ENCODE data around the gene GRIN1.

The GRIN1 gene

DNA sequence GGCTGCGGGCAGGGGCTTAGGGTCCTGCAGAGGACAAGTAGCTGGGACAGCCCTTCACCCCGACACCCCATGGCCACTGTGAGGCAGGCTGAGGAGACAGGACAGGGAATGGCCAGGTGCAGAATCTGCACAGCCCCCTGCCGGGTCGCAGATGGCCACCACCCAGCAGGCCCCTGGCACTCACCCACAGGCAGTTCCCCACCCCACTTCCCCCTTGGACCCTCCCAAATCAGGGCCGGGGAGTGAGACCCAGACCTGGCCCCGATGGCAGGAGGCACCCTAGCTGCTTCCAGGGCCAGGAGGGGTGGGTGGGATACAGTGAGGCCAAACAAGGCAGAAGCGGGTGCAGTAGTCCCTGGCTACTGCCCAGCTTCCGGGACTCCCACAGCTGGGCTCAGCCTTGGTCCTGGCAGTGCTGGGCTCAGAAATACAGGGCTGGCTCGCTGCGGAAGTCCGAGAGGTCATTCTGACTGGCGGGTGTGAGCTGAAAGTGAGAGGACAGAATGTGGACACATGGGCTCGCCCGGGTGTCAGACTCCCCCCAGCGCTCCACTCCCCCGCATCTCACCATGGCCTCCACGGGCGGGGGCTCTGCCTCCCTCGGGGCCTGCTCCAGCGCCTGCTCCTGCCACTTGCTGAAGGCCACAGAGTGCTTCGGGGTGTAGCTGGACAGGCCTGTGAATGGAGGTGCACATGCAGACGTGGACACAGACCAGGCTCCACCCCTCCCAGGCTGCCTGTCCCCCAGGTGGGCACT lies 52.9 kb downstream of the GRIN1 start:
- POLR2A ChIA-PET: no interaction called here
- Histone ChIP-seq H3K27ac (ENCODE audit: insufficient read depth in 1 of 2, low read depth in 1 of 2, low read length in 2 of 2, poor library complexity in 1 of 2, severe bottlenecking in 2 of 2) (no peak overlapping the region), H3K36me3 (ENCODE audit: control insufficient read depth in 4 of 4, insufficient read depth in 4 of 4, low read length in 3 of 4) (peaks cover 4 to 38% (median 15%) of the 10 kb centered on the region in 4 experiments), H3K4me3 (ENCODE audit: control insufficient read depth in 1 of 7, extremely low read depth in 1 of 7, insufficient read depth in 4 of 7, low read depth in 2 of 7, low read length in 6 of 7) (no peak overlapping the region), H3K4me1 (ENCODE audit: control extremely low read depth in 1 of 4, control insufficient read depth in 4 of 4, insufficient read depth in 4 of 4, low read length in 3 of 4) (peaks cover 3 to 32% (median 30%) of the 10 kb centered on the region in 4 experiments), H3K27me3 (replicated peaks in 2 of 5; ENCODE audit: control insufficient read depth in 4 of 5, insufficient read depth in 5 of 5, low read length in 4 of 5) (no peaks in the 10 kb centered on the region), H3K9me3 (ENCODE audit: control extremely low read depth in 1 of 5, control insufficient read depth in 4 of 5, insufficient read depth in 2 of 5, low read depth in 1 of 5, low read length in 4 of 5) (no peaks in the 10 kb centered on the region)
- 98% methylated on average over 13 of the region's 22 CpGs for WGBS (ENCODE audit: insufficient coverage)
- no peak for DNase-seq
- CTCF ChIA-PET: interaction anchor here (1.0 to 6.1 kb wide), 5 partner anchors 12 to 45 kb away, joined by 3 to 33 read pairs (median 5); partner anchors contain the start of gene RNF224

DNA sequence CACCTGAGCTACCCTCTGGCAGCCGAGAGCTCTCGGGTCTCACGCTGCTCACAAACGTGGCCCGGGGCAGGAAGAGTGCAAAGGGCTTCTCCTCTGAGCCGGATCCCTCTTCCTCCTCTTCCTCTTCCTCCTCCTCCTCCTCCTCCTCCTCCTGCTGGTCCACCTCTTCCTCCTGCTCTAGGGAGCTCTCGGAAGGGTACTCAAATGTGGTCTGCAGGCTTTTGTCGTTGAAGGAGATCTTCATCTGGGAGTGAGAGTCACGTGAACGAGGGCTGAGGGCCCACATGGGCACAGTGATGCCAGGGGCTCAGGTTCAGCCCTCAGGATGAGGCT lies 53.5 kb downstream of the GRIN1 start:
- POLR2A ChIA-PET: interaction anchor here (0.6 kb wide), 1 partner anchor 357 kb away, joined by 7 read pairs; no protein-coding TSS in a partner anchor
- WGBS (ENCODE audit: insufficient coverage): 98% methylated on average over 10 of the region's 10 CpGs

GRCh38 chr9:137192859-137193258 lies 53.9 kb downstream of the GRIN1 start:
- Histone ChIP-seq H3K4me3 (ENCODE audit: control insufficient read depth in 1 of 7, extremely low read depth in 1 of 7, insufficient read depth in 4 of 7, low read depth in 2 of 7, low read length in 6 of 7) (no peak overlapping the region), H3K36me3 (ENCODE audit: control insufficient read depth in 4 of 4, insufficient read depth in 4 of 4, low read length in 3 of 4) (peaks cover 0 to 35% (median 14%) of the 10 kb centered on the region in 4 experiments), H3K27me3 (replicated peaks in 2 of 5; ENCODE audit: control insufficient read depth in 4 of 5, insufficient read depth in 5 of 5, low read length in 4 of 5) (no peaks in the 10 kb centered on the region), H3K4me1 (ENCODE audit: control extremely low read depth in 1 of 4, control insufficient read depth in 4 of 4, insufficient read depth in 4 of 4, low read length in 3 of 4) (peaks cover 3 to 25% (median 21%) of the 10 kb centered on the region in 4 experiments), H3K9me3 (ENCODE audit: control extremely low read depth in 1 of 5, control insufficient read depth in 4 of 5, insufficient read depth in 2 of 5, low read depth in 1 of 5, low read length in 4 of 5) (no peaks in the 10 kb centered on the region), H3K27ac (ENCODE audit: insufficient read depth in 1 of 2, low read depth in 1 of 2, low read length in 2 of 2, poor library complexity in 1 of 2, severe bottlenecking in 2 of 2) (no peak overlapping the region)
- DNase-seq: no peak
- WGBS (ENCODE audit: insufficient coverage): 100% methylated on average over 1 of the region's 2 CpGs
- CTCF ChIA-PET: interaction anchor here (1.3 to 2.5 kb wide), 3 partner anchors 11 to 34 kb away, joined by 3 to 12 read pairs (median 5); partner anchors contain the start of gene RNF224
- POLR2A ChIA-PET: interaction anchor here (0.6 kb wide), 1 partner anchor 358 kb away, joined by 7 read pairs; no protein-coding TSS in a partner anchor

More for the DNA sequence above, 53.5 kb downstream of the GRIN1 start:
- CTCF ChIA-PET: interaction anchor here (1.3 to 2.5 kb wide), 3 partner anchors 12 to 34 kb away, joined by 3 to 12 read pairs (median 5); partner anchors contain the start of gene RNF224
- peaks cover 0 to 35% (median 14%) of the 10 kb centered on the region in 4 experiments for H3K36me3 ChIP-seq (ENCODE audit: control insufficient read depth in 4 of 4, insufficient read depth in 4 of 4, low read length in 3 of 4)
- DNase-seq: no peak
- H3K9me3 ChIP-seq (ENCODE audit: control extremely low read depth in 1 of 5, control insufficient read depth in 4 of 5, insufficient read depth in 2 of 5, low read depth in 1 of 5, low read length in 4 of 5): no peaks in the 10 kb centered on the region
- H3K27me3 ChIP-seq (replicated peaks in 2 of 5; ENCODE audit: control insufficient read depth in 4 of 5, insufficient read depth in 5 of 5, low read length in 4 of 5): no peaks in the 10 kb centered on the region
- H3K4me3 ChIP-seq (ENCODE audit: control insufficient read depth in 1 of 7, extremely low read depth in 1 of 7, insufficient read depth in 4 of 7, low read depth in 2 of 7, low read length in 6 of 7): no peak overlapping the region
- no peak overlapping the region for H3K27ac ChIP-seq (ENCODE audit: insufficient read depth in 1 of 2, low read depth in 1 of 2, low read length in 2 of 2, poor library complexity in 1 of 2, severe bottlenecking in 2 of 2)
- H3K4me1 ChIP-seq (ENCODE audit: control extremely low read depth in 1 of 4, control insufficient read depth in 4 of 4, insufficient read depth in 4 of 4, low read length in 3 of 4): peaks cover 3 to 27% (median 25%) of the 10 kb centered on the region in 4 experiments

DNA sequence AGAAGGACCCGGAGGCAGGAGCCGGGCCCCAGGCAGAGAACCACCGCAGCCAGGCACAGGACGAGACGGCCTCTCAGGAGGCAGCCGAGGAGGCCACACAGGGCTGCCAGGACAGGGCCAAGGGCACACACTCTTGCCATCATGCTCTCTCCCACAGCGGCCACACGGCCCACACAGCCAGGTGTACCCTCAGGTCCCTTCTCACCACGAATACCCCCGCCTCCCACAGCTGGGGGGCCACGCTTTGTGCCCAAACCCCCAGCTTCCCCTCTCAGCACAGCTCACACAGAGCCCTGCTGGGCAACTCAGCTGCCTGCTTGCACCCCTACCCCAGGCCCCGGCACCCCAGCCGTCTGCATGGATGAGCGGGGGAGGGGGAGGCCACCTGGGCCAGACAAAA lies 54.8 kb downstream of the GRIN1 start:
- no peak overlapping the region for H3K27ac ChIP-seq (ENCODE audit: insufficient read depth in 1 of 2, low read depth in 1 of 2, low read length in 2 of 2, poor library complexity in 1 of 2, severe bottlenecking in 2 of 2)
- no peaks in the 10 kb centered on the region for H3K9me3 ChIP-seq (ENCODE audit: control extremely low read depth in 1 of 5, control insufficient read depth in 4 of 5, insufficient read depth in 2 of 5, low read depth in 1 of 5, low read length in 4 of 5)
- POLR2A ChIA-PET: no interaction called here
- 98% methylated on average over 12 of the region's 14 CpGs for WGBS (ENCODE audit: insufficient coverage)
- no peaks in the 10 kb centered on the region for H3K27me3 ChIP-seq (replicated peaks in 2 of 5; ENCODE audit: control insufficient read depth in 4 of 5, insufficient read depth in 5 of 5, low read length in 4 of 5)
- H3K4me1 ChIP-seq (ENCODE audit: control extremely low read depth in 1 of 4, control insufficient read depth in 4 of 4, insufficient read depth in 4 of 4, low read length in 3 of 4): peaks cover 3 to 31% (median 19%) of the 10 kb centered on the region in 4 experiments
- no peak for DNase-seq
- no peak overlapping the region for H3K4me3 ChIP-seq (ENCODE audit: control insufficient read depth in 1 of 7, extremely low read depth in 1 of 7, insufficient read depth in 4 of 7, low read depth in 2 of 7, low read length in 6 of 7)
- H3K36me3 ChIP-seq (ENCODE audit: control insufficient read depth in 4 of 4, insufficient read depth in 4 of 4, low read length in 3 of 4): peaks cover 0 to 35% (median 14%) of the 10 kb centered on the region in 4 experiments
- CTCF ChIA-PET: interaction anchor here (1.2 to 2.5 kb wide), 4 partner anchors 14 to 74 kb away, joined by 3 to 12 read pairs (median 4); partner anchors contain the start of genes RNF208 and RNF224

GRCh38 chr9:137194388-137194787 lies 55.4 kb downstream of the GRIN1 start:
- DNase-seq: no peak
- WGBS (ENCODE audit: insufficient coverage): 93% methylated on average over 13 of the region's 16 CpGs
- peaks cover 3 to 33% (median 18%) of the 10 kb centered on the region in 4 experiments for H3K4me1 ChIP-seq (ENCODE audit: control extremely low read depth in 1 of 4, control insufficient read depth in 4 of 4, insufficient read depth in 4 of 4, low read length in 3 of 4)
- no peak overlapping the region for H3K4me3 ChIP-seq (ENCODE audit: control insufficient read depth in 1 of 7, extremely low read depth in 1 of 7, insufficient read depth in 4 of 7, low read depth in 2 of 7, low read length in 6 of 7)
- CTCF ChIA-PET: interaction anchor here (1.2 to 1.8 kb wide), 4 partner anchors 13 to 74 kb away, joined by 3 to 6 read pairs (median 4); partner anchors contain the start of genes RNF208 and RNF224
- no peak overlapping the region for H3K27ac ChIP-seq (ENCODE audit: insufficient read depth in 1 of 2, low read depth in 1 of 2, low read length in 2 of 2, poor library complexity in 1 of 2, severe bottlenecking in 2 of 2)
- H3K9me3 ChIP-seq (ENCODE audit: control extremely low read depth in 1 of 5, control insufficient read depth in 4 of 5, insufficient read depth in 2 of 5, low read depth in 1 of 5, low read length in 4 of 5): no peaks in the 10 kb centered on the region
- H3K27me3 ChIP-seq (replicated peaks in 2 of 5; ENCODE audit: control insufficient read depth in 4 of 5, insufficient read depth in 5 of 5, low read length in 4 of 5): peaks cover 0 to 4% (median 0%) of the 10 kb centered on the region in 5 experiments
- peaks cover 0 to 35% (median 14%) of the 10 kb centered on the region in 4 experiments for H3K36me3 ChIP-seq (ENCODE audit: control insufficient read depth in 4 of 4, insufficient read depth in 4 of 4, low read length in 3 of 4)
- POLR2A ChIA-PET: no interaction called here

DNA sequence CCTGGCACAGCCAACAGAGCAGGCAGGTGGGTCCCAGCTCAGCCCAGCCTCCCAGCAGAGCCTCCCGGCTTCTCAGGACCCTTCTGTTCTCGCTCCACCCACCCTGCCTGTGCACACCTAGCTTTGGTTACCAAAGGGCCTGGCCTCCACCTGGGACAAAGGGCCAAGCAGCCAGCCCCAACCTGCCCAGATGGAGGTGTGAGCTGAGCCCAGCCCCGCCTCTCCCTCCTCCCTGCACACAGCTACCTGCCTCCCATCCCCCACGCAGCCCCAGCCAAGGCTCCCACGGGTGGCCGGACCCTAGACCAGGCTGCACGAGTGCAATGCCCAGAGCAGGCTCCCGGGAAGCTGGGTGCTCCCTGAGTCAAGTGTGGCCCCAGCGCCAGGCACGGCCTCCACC lies 56.0 kb downstream of the GRIN1 start:
- Histone ChIP-seq H3K4me1 (ENCODE audit: control extremely low read depth in 1 of 4, control insufficient read depth in 4 of 4, insufficient read depth in 4 of 4, low read length in 3 of 4) (peaks cover 0 to 33% (median 18%) of the 10 kb centered on the region in 4 experiments), H3K27ac (ENCODE audit: insufficient read depth in 1 of 2, low read depth in 1 of 2, low read length in 2 of 2, poor library complexity in 1 of 2, severe bottlenecking in 2 of 2) (no peak overlapping the region), H3K36me3 (ENCODE audit: control insufficient read depth in 4 of 4, insufficient read depth in 4 of 4, low read length in 3 of 4) (peaks cover 0 to 32% (median 13%) of the 10 kb centered on the region in 4 experiments), H3K27me3 (replicated peaks in 2 of 5; ENCODE audit: control insufficient read depth in 4 of 5, insufficient read depth in 5 of 5, low read length in 4 of 5) (peaks cover 0 to 9% (median 0%) of the 10 kb centered on the region in 5 experiments), H3K4me3 (ENCODE audit: control insufficient read depth in 1 of 7, extremely low read depth in 1 of 7, insufficient read depth in 4 of 7, low read depth in 2 of 7, low read length in 6 of 7) (no peak overlapping the region), H3K9me3 (ENCODE audit: control extremely low read depth in 1 of 5, control insufficient read depth in 4 of 5, insufficient read depth in 2 of 5, low read depth in 1 of 5, low read length in 4 of 5) (no peaks in the 10 kb centered on the region)
- POLR2A ChIA-PET: no interaction called here
- CTCF ChIA-PET: interaction anchor here (1.2 to 1.8 kb wide), 4 partner anchors 13 to 75 kb away, joined by 3 to 6 read pairs (median 4); partner anchors contain the start of genes RNF208 and RNF224
- no peak for DNase-seq
- 97% methylated on average over 8 of the region's 10 CpGs for WGBS (ENCODE audit: insufficient coverage)

All from common myeloid progenitor, CD34-positive (primary cell).